GM23248 (cell line): ENCODE data around the gene RCAN3. TPM values are rescaled to one million over a fixed set of nuclear protein-coding genes. Genes with fewer than 3 reads are reported as not detected.

ENCODE experiments used
- DNase-seq: peaks from one replicate; pipeline ENCODE4 v3.0.0-alpha.2; 2015
- H2AFZ ChIP-seq: fragments of 200-600 bp; sonication (generic); 2 replicates; pipeline ENCODE4 v1.6.1; 2016; ENCODE audit warnings: antibody characterized with exemption
- H3F3A ChIP-seq: fragments of 200-600 bp; sonication (generic); 2 replicates; pipeline ENCODE4 v1.6.1; 2016; ENCODE audit warnings: mild to moderate bottlenecking, antibody characterized with exemption, mixed run types; ENCODE audit not compliant: insufficient read depth
- H3K27ac ChIP-seq: fragments of 200-600 bp; sonication (generic); 2 replicates; pipeline ENCODE4 v1.5.1; 2016; ENCODE audit warnings: mild to moderate bottlenecking
- H3K27me3 ChIP-seq: fragments of 200-600 bp; sonication (generic); replicated peaks from 2 replicates; pipeline ENCODE4 v1.6.1; 2016; ENCODE audit warnings: mild to moderate bottlenecking; ENCODE audit not compliant: insufficient read depth
- H3K36me3 ChIP-seq: fragments of 200-600 bp; sonication (generic); 2 replicates; pipeline ENCODE4 v1.6.1; 2016; ENCODE audit warnings: low read depth, mild to moderate bottlenecking
- H3K4me1 ChIP-seq: fragments of 200-600 bp; sonication (generic); 2 replicates; pipeline ENCODE4 v1.6.1; 2016; ENCODE audit warnings: mild to moderate bottlenecking; ENCODE audit not compliant: insufficient read depth
- H3K4me2 ChIP-seq: fragments of 200-600 bp; sonication (generic); one replicate; pipeline ENCODE4 v1.6.1; 2016; ENCODE audit warnings: mild to moderate bottlenecking; ENCODE audit not compliant: unreplicated experiment
- H3K4me3 ChIP-seq: fragments of 200-600 bp; sonication (generic); 2 replicates; pipeline ENCODE4 v1.5.1; 2016; ENCODE audit warnings: mild to moderate bottlenecking
- H3K79me2 ChIP-seq: fragments of 200-600 bp; sonication (generic); 2 replicates; pipeline ENCODE4 v1.6.1; 2016; ENCODE audit warnings: mild to moderate bottlenecking; ENCODE audit not compliant: insufficient read depth
- H3K9ac ChIP-seq: fragments of 200-600 bp; sonication (generic); 2 replicates; pipeline ENCODE4 v1.6.1; 2016; ENCODE audit warnings: mild to moderate bottlenecking
- H3K9me2 ChIP-seq: fragments of 200-600 bp; sonication (generic); 2 replicates; pipeline ENCODE4 v1.6.1; 2016; ENCODE audit warnings: mixed run types, mild to moderate bottlenecking, moderate library complexity; ENCODE audit not compliant: insufficient read depth
- H3K9me3 ChIP-seq: fragments of 200-600 bp; sonication (generic); one replicate; pipeline ENCODE4 v1.6.1; 2017; ENCODE audit warnings: low read depth
- H4K20me1 ChIP-seq: fragments of 200-600 bp; sonication (generic); 2 replicates; pipeline ENCODE4 v1.6.0; 2016; ENCODE audit not compliant: insufficient read depth
- EZH2 ChIP-seq: fragments of 200-600 bp; sonication (generic); IDR thresholded peaks from 2 replicates; pipeline ENCODE4 v1.6.1; 2018; ENCODE audit warnings: antibody characterized with exemption, mild to moderate bottlenecking; ENCODE audit not compliant: insufficient read depth, poor library complexity, severe bottlenecking
- EZH2phosphoT487 ChIP-seq: fragments of 200-600 bp; sonication (generic); IDR thresholded peaks from 2 replicates; pipeline ENCODE4 v1.6.1; 2018; ENCODE audit warnings: antibody characterized with exemption, moderate library complexity, mild to moderate bottlenecking, low read depth; ENCODE audit not compliant: insufficient read depth
- WGBS, 2 experiments: methylation state at CpG; one replicate each; pipeline ENCODE4 v1.1.6; 2015 to 2017; ENCODE audit warnings: low lambda C conversion rate in 2 of 2, low coverage in 1 of 2; ENCODE audit errors: missing lambda C conversion rate in 2 of 2; 5-methylcytosine and 5-hydroxymethylcytosine counted together
- in situ Hi-C: fragments of 300-500 bp; cut with MboI; formaldehyde crosslinking; loops from 2 replicates; pipeline ENCODE4 v1.15.0; 2020
- polyA plus RNA-seq: library from polyadenylated mRNA; unstranded; fragments of >200 nt; fragmentation: Nextera tagmentation; extraction: Ambion mirVana; gene quantifications from 2 replicates; pipeline ENCODE4 v1.2.1, GENCODE V29; 2016
- total RNA-seq: library from RNA; depleted of rRNA; stranded (reverse); fragments of >200 nt; shearing (Covaris generic); gene quantifications from 2 replicates; pipeline ENCODE4 v1.2.3, GENCODE V29; 2014

The RCAN3 gene
- total and polyA plus RNA-seq, 2 experiments from 2014 or later = 7.9 to 10.8 TPM

DNA sequence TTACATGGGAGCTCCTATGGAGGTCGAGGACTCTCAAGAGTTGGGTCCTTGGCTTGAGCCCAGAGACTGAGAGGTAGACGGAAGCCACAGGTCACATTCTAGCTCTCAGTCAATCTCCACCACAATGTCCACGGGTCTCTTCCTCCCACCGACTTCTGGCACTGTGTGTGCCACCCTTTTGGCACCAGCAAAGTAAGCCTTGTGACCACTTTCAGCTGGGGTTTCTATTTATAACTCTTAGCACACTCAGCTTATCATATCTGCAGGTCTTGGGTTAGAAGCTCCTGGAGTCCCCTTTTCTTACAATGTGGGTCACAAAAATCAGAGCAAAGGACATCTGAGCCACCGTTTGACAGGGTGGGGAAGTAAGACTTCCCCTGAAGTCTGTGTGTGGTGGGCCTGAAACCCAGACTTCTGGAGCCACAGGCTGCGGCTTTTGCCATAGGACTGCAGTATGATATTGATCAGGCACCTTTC, 81.6 kb downstream of the RCAN3 start:
- H4K20me1 ChIP-seq = no peaks in the 10 kb centered on the region
- no peaks in the 10 kb centered on the region for H3K36me3 ChIP-seq
- peaks cover 19% of the 10 kb centered on the region for H3K27me3 ChIP-seq
- in situ Hi-C loops = no loop called here
- H3K9ac ChIP-seq = no peak overlapping the region
- H3K4me3 ChIP-seq = no peak overlapping the region
- H3K9me2 ChIP-seq = no peaks in the 10 kb centered on the region
- H3K79me2 ChIP-seq = no peaks in the 10 kb centered on the region
- H3K9me3 ChIP-seq = no peaks in the 10 kb centered on the region
- H3K4me2 ChIP-seq = no peak overlapping the region
- DNase-seq = no peak
- no peak overlapping the region for H3K27ac ChIP-seq
- no peak for TF ChIP-seq EZH2phosphoT487
- TF ChIP-seq EZH2 = no peak
- H3K4me1 ChIP-seq = no peaks in the 10 kb centered on the region
- no peak overlapping the region for H2AFZ ChIP-seq
- 46 to 59% methylated on average over 6 of the region's 6 CpGs for WGBS, 2 experiments
- H3F3A ChIP-seq = no peaks in the 10 kb centered on the region

DNA sequence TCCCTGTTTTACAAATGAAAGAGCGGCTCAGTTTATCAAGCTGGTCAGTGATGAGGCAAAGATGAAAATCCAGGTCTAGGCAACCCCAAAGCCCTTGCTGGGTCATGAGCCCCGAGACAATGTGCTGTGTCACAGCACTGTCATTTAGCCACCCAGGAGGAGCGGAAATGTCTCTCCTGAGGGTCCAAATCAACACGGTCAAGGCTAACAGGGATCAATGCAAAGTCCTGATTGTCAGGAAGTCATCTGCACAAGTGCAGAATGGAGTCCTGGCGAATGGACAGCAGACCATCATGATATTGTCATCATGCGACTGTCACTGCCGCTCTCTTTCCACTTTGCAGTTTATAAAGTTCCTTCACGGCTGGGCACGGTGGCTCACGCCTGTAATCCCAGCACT, 83.5 kb downstream of the RCAN3 start:
- no peak overlapping the region for H2AFZ ChIP-seq
- H3K4me1 ChIP-seq = no peaks in the 10 kb centered on the region
- no peak overlapping the region for H3K4me2 ChIP-seq
- H3K9ac ChIP-seq = no peak overlapping the region
- H3K36me3 ChIP-seq = no peaks in the 10 kb centered on the region
- TF ChIP-seq EZH2 (no peak), EZH2phosphoT487 (no peak)
- no peaks in the 10 kb centered on the region for H3F3A ChIP-seq
- H3K27me3 ChIP-seq = peaks cover 13% of the 10 kb centered on the region
- H3K4me3 ChIP-seq = no peak overlapping the region
- in situ Hi-C loops = no loop called here
- no peaks in the 10 kb centered on the region for H4K20me1 ChIP-seq
- H3K79me2 ChIP-seq = no peaks in the 10 kb centered on the region
- 64 to 73% methylated on average over 10 of the region's 10 CpGs for WGBS, 2 experiments
- no peaks in the 10 kb centered on the region for H3K9me3 ChIP-seq
- H3K27ac ChIP-seq = no peak overlapping the region
- no peak for DNase-seq
- H3K9me2 ChIP-seq = no peaks in the 10 kb centered on the region

DNA sequence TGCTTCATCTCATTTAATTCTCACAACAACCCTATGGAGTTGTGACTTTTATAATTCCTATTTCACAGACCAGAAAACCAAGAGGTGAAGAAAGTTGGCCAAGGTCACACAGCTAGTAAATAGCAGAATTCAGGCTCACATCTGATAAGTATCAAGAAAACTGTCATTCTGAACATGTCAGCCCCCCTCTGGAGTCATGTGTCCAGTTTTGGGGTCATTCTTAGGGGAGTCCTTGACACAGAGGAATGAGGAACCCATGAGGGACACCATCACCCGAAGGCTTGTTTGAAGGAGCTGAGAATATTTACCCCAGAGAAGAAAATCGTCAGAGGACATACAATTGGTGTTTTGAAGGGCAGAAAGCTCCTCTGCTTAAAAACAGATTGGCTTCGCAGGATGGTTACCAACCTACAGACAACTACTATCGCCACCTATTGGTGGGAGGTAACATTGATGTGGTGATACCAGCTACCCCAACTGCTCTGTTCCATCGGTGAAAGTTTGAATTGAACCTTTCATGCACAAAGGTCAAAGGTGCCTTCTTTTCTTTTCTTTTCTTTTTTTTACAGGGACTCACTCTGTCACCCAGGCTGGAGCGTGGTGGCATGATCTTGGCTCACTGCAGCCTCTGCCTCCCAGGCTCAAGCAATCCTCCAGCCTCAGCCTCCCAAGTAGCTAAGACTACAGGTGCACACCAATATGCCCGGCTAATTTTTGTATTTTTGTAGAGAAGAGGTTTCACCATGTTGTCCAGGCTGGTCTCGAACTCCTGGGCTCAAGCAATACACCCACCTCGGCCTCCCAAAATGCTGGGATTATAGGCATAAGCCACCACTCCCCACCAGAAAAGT, 84.6 kb downstream of the RCAN3 start:
- Histone ChIP-seq H2AFZ (peak overlapping the region; percentile 68; the same call in 1 of the 2 replicates), H3K9me2 (no peaks in the 10 kb centered on the region), H3K4me3 (no peak overlapping the region), H3K79me2 (no peaks in the 10 kb centered on the region), H3K36me3 (no peaks in the 10 kb centered on the region), H4K20me1 (no peaks in the 10 kb centered on the region), H3K4me1 (no peaks in the 10 kb centered on the region), H3K27ac (no peak overlapping the region), H3K9me3 (no peaks in the 10 kb centered on the region), H3K9ac (no peak overlapping the region), H3F3A (no peaks in the 10 kb centered on the region), H3K27me3 (peaks cover 13% of the 10 kb centered on the region), H3K4me2 (no peak overlapping the region)
- TF ChIP-seq EZH2 (no peak), EZH2phosphoT487 (no peak)
- in situ Hi-C loops = no loop called here
- peak; percentile 72 for DNase-seq
- 6 to 11% methylated on average over 9 of the region's 9 CpGs for WGBS, 2 experiments

DNA sequence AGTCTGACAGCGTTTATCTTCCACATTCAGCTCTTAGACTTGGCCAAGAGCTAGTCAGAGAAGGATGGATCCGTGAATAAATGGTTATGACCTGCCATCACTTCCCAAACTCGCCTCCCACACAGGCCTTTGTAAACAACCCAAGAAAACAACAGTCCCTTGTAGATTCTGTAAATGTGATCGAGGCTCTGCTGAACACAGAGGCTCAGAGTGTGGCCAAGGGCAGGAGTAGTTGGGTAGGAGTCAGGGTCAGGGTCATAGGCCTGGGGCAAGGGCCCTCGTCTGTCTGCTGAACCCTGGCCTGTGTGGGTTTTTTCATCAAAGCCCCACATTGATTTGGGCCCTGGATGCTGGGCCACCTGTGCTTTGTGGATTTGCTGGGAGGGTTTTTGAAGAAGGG, 85.9 kb downstream of the RCAN3 start:
- no peaks in the 10 kb centered on the region for H3F3A ChIP-seq
- WGBS, 2 experiments = 56 to 62% methylated on average over 5 of the region's 5 CpGs
- no peak overlapping the region for H3K4me3 ChIP-seq
- H3K27me3 ChIP-seq = peaks cover 13% of the 10 kb centered on the region
- no peaks in the 10 kb centered on the region for H4K20me1 ChIP-seq
- no peak overlapping the region for H3K27ac ChIP-seq
- in situ Hi-C loops = no loop called here
- no peak overlapping the region for H2AFZ ChIP-seq
- no peaks in the 10 kb centered on the region for H3K79me2 ChIP-seq
- TF ChIP-seq EZH2 (no peak), EZH2phosphoT487 (no peak)
- H3K9ac ChIP-seq = no peak overlapping the region
- DNase-seq = no peak
- H3K4me1 ChIP-seq = no peaks in the 10 kb centered on the region
- H3K4me2 ChIP-seq = no peak overlapping the region
- no peaks in the 10 kb centered on the region for H3K9me3 ChIP-seq
- no peaks in the 10 kb centered on the region for H3K9me2 ChIP-seq
- no peaks in the 10 kb centered on the region for H3K36me3 ChIP-seq
